ENCODE data around the gene ZNF829.

- TF ChIP-seq CTCF (IDR thresholded peaks at IDR 0.05) (no peak), ZNF121 (CRISPR knock-in tag; IDR thresholded peaks at IDR 0.05) (no peak), MAX (CRISPR knock-in tag; IDR thresholded peaks at IDR 0.05) (peak; percentile 76), GTF2I (CRISPR knock-in tag; conservative IDR thresholded peaks at IDR 0.05) (no peak), IRF1 (CRISPR knock-in tag; IDR thresholded peaks at IDR 0.05) (no peak), HMGXB4 (CRISPR knock-in tag; IDR thresholded peaks at IDR 0.05) (no peak), NFE2L1 (CRISPR knock-in tag; IDR thresholded peaks at IDR 0.05) (no peak), SP1 (CRISPR knock-in tag; conservative IDR thresholded peaks at IDR 0.05) (no peak)
Observed at GRCh38 chr19:36849701-36850558, 66.2 kb downstream of the ZNF829 start.
